Measurements from ENCODE around the gene PARN. TPM values are rescaled to one million over a fixed set of nuclear protein-coding genes. Genes with fewer than 3 reads are reported as not detected.
A peak's percentile ranks its signal among the peaks of the same experiment; 100 is the strongest.

The PARN gene
- total and polyA plus RNA-seq, 9 of the 15 experiments (the other 6 are each of a cell fraction or from before 2014, with no cell fraction given), result 9.6 to 51.3 (median 40.4) TPM

DNA sequence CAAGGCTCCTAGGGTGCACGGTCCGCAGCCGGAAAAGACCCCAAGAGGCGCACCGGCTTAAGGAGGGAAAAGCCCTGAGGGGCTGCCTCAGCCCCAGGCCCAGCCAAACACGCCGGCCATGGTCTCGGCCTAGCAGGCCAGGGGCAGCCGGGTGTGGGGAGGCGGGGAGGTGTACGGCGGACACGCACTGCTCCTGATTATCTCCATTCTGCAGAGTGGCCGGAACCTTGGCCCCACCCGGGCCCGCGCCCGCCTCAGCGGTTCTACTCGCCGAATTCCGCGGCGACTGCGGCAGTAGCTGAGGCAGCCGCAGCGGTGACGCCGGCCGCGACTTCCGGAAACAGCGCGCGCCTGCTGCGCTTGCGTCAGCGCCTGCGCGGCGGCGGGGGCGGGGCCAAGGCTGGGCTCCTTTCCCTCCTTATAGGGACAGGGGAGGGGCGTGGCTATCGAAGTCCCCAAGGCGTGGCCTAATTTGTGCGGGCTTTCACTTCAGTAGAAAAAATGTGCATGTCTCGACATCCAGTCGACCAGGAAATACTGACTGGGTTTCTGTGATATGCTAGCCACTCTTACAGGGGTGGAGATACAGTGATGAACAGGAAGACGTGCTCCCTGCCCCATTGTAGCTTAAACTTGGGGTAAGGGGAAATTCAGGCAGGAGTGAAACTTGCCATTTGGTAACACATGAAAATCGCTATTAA is at the start of gene PARN (continued):
- TF ChIP-seq, protein P1, sequence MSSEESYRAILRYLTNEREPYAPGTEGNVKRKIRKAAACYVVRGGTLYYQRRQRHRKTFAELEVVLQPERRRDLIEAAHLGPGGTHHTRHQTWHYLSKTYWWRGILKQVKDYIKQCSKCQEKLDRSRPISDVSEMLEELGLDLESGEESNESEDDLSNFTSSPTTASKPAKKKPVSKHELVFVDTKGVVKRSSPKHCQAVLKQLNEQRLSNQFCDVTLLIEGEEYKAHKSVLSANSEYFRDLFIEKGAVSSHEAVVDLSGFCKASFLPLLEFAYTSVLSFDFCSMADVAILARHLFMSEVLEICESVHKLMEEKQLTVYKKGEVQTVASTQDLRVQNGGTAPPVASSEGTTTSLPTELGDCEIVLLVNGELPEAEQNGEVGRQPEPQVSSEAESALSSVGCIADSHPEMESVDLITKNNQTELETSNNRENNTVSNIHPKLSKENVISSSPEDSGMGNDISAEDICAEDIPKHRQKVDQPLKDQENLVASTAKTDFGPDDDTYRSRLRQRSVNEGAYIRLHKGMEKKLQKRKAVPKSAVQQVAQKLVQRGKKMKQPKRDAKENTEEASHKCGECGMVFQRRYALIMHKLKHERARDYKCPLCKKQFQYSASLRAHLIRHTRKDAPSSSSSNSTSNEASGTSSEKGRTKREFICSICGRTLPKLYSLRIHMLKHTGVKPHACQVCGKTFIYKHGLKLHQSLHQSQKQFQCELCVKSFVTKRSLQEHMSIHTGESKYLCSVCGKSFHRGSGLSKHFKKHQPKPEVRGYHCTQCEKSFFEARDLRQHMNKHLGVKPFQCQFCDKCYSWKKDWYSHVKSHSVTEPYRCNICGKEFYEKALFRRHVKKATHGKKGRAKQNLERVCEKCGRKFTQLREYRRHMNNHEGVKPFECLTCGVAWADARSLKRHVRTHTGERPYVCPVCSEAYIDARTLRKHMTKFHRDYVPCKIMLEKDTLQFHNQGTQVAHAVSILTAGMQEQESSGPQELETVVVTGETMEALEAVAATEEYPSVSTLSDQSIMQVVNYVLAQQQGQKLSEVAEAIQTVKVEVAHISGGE (CRISPR knock-in tag; IDR thresholded peaks at IDR 0.05), result peak in 2 of 3 experiments; percentile 16 to 82; a peak in 3 of 6 replicates
- TF ChIP-seq ERF (CRISPR knock-in tag; IDR thresholded peaks at IDR 0.05) (no peak), ZNF785 (CRISPR knock-in tag; IDR thresholded peaks at IDR 0.05) (no peak), HDAC1 (IDR thresholded peaks at IDR 0.05) (peak in 1 of 2 experiments; percentile 69; a peak in 2 of 4 replicates), RNF2 (IDR thresholded peaks at IDR 0.05) (peak; percentile 15; the same call in 1 of the 2 replicates), CREB1 (IDR thresholded peaks at IDR 0.05) (peak; percentile 89), CREB1 (CRISPR knock-in tag; IDR thresholded peaks at IDR 0.05) (peak; percentile 84), PML (IDR thresholded peaks at IDR 0.05; ENCODE audit: low read length) (peak; percentile 53), EGR1 (conservative IDR thresholded peaks at IDR 0.05) (peak; percentile 50), TAF7 (tag; IDR thresholded peaks at IDR 0.05) (peak; percentile 67), MBD2 (IDR thresholded peaks at IDR 0.05; ENCODE audit: borderline replicate concordance, low read depth) (peak; percentile 52), JUND (IDR thresholded peaks at IDR 0.05; ENCODE audit: borderline replicate concordance, low read depth, low read length) (peak; percentile 70), JUND (tag; IDR thresholded peaks at IDR 0.05; ENCODE audit: borderline replicate concordance, low read depth, low read length) (no peak; the same call in 2 of the 3 replicates), GTF2F1 (IDR thresholded peaks at IDR 0.05; ENCODE audit: low read depth, low read length) (peak; percentile 85; the same call in 1 of the 2 replicates), TEAD4 (IDR thresholded peaks at IDR 0.05; ENCODE audit: low read length) (peak; percentile 58), TEAD4 (CRISPR knock-in tag; IDR thresholded peaks at IDR 0.05; ENCODE audit: borderline replicate concordance) (peak; percentile 84)
- TF ChIP-seq, protein P2, sequence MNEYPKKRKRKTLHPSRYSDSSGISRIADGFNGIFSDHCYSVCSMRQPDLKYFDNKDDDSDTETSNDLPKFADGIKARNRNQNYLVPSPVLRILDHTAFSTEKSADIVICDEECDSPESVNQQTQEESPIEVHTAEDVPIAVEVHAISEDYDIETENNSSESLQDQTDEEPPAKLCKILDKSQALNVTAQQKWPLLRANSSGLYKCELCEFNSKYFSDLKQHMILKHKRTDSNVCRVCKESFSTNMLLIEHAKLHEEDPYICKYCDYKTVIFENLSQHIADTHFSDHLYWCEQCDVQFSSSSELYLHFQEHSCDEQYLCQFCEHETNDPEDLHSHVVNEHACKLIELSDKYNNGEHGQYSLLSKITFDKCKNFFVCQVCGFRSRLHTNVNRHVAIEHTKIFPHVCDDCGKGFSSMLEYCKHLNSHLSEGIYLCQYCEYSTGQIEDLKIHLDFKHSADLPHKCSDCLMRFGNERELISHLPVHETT (CRISPR knock-in tag; conservative IDR thresholded peaks at IDR 0.05 in 1 of 2, IDR thresholded peaks at IDR 0.05 in 1 of 2), result peak in 1 of 2 experiments; percentile 57; a peak in 1 of 4 replicates
- TF ChIP-seq, protein P3, sequence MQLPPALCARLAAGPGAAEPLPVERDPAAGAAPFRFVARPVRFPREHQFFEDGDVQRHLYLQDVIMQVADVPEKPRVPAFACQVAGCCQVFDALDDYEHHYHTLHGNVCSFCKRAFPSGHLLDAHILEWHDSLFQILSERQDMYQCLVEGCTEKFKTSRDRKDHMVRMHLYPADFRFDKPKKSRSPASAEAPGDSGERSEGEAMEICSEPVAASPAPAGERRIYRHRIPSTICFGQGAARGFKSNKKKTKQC (CRISPR knock-in tag; IDR thresholded peaks at IDR 0.05), result peak; percentile 62; the same call in 1 of the 2 replicates
- TF ChIP-seq, protein P4, sequence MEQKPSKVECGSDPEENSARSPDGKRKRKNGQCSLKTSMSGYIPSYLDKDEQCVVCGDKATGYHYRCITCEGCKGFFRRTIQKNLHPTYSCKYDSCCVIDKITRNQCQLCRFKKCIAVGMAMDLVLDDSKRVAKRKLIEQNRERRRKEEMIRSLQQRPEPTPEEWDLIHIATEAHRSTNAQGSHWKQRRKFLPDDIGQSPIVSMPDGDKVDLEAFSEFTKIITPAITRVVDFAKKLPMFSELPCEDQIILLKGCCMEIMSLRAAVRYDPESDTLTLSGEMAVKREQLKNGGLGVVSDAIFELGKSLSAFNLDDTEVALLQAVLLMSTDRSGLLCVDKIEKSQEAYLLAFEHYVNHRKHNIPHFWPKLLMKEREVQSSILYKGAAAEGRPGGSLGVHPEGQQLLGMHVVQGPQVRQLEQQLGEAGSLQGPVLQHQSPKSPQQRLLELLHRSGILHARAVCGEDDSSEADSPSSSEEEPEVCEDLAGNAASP (IDR thresholded peaks at IDR 0.05), result no peak
- TF ChIP-seq, protein P5, sequence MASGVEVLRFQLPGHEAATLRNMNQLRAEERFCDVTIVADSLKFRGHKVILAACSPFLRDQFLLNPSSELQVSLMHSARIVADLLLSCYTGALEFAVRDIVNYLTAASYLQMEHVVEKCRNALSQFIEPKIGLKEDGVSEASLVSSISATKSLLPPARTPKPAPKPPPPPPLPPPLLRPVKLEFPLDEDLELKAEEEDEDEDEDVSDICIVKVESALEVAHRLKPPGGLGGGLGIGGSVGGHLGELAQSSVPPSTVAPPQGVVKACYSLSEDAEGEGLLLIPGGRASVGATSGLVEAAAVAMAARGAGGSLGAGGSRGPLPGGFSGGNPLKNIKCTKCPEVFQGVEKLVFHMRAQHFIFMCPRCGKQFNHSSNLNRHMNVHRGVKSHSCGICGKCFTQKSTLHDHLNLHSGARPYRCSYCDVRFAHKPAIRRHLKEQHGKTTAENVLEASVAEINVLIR (CRISPR knock-in tag; IDR thresholded peaks at IDR 0.05), result peak; percentile 67

Measured in K562 (cell line).